Measurements from ENCODE around the gene H6PD. TPM values are rescaled to one million over a fixed set of nuclear protein-coding genes. Genes with fewer than 3 reads are reported as not detected.

Gene H6PD
- total and polyA plus RNA-seq, 4 donors, result 28.9 to 134 (median 56.8) TPM

DNA sequence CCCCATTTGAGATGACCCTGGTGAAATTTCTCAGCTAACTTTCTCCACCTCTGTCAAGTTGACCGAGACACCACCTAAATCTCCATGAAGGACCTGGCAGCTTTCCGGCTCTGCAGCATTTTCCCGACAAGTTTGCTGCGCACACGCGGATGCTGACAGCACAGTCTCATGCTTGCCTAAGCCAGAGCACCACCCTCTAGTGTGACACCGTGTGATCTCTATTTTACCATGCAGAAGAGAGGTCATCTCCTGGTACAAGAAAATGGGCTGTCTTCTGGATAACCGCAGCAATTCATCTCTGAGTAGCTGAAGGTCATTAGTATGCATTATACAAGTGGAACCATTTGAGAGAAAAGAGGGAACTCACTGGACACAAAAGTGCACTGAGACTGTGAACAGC, 38.9 kb upstream of the H6PD start:
- Histone ChIP-seq H3K4me1 (ENCODE audit: control insufficient read depth in 4 of 4, insufficient read depth in 4 of 4, low read length in 3 of 4) (peaks cover 0 to 10% (median 1%) of the 10 kb centered on the region in 4 donors), H3K36me3 (ENCODE audit: control insufficient read depth in 4 of 4, insufficient read depth in 3 of 4, low read depth in 1 of 4, low read length in 3 of 4) (no peaks in the 10 kb centered on the region), H3K4me3 (ENCODE audit: low read depth in 1 of 3, low read length in 3 of 3) (no peak overlapping the region), H3K9ac (ENCODE audit: low read depth in 1 of 2, low read length in 2 of 2) (no peak overlapping the region), H3K27ac (ENCODE audit: low read depth in 1 of 2, low read length in 2 of 2) (no peak overlapping the region), H3K27me3 (ENCODE audit: control insufficient read depth in 4 of 4, insufficient read depth in 4 of 4, low read length in 3 of 4) (peaks cover 4 to 14% (median 9%) of the 10 kb centered on the region in 4 donors), H3K9me3 (ENCODE audit: control insufficient read depth in 4 of 4, low read length in 3 of 4) (no peaks in the 10 kb centered on the region)
- TF ChIP-seq SP1 (IDR thresholded peaks at IDR 0.05), result no peak
- no peak for TF ChIP-seq JUND (IDR thresholded peaks at IDR 0.05)
- TF ChIP-seq EGR1 (IDR thresholded peaks at IDR 0.05; ENCODE audit: low read depth in 2 of 2), result no peak
- no peak for TF ChIP-seq FOXA2 (IDR thresholded peaks at IDR 0.05)
- TF ChIP-seq, protein P1, sequence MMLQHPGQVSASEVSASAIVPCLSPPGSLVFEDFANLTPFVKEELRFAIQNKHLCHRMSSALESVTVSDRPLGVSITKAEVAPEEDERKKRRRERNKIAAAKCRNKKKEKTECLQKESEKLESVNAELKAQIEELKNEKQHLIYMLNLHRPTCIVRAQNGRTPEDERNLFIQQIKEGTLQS (IDR thresholded peaks at IDR 0.05), result no peak
- TF ChIP-seq CTCF (IDR thresholded peaks at IDR 0.05; ENCODE audit: low read depth, low read length, missing input control), result no peak
- no peak for TF ChIP-seq REST (IDR thresholded peaks at IDR 0.05)
- no peak for TF ChIP-seq RAD21 (IDR thresholded peaks at IDR 0.05)
- TF ChIP-seq TAF1 (conservative IDR thresholded peaks at IDR 0.05), result no peak
- TF ChIP-seq FOXA1 (IDR thresholded peaks at IDR 0.05), result no peak
- no peak for TF ChIP-seq NR2F2 (IDR thresholded peaks at IDR 0.05)
- 87% methylated on average over 8 of the region's 8 CpGs for WGBS
- no peak for DNase-seq (ENCODE audit: low spot score)

DNA sequence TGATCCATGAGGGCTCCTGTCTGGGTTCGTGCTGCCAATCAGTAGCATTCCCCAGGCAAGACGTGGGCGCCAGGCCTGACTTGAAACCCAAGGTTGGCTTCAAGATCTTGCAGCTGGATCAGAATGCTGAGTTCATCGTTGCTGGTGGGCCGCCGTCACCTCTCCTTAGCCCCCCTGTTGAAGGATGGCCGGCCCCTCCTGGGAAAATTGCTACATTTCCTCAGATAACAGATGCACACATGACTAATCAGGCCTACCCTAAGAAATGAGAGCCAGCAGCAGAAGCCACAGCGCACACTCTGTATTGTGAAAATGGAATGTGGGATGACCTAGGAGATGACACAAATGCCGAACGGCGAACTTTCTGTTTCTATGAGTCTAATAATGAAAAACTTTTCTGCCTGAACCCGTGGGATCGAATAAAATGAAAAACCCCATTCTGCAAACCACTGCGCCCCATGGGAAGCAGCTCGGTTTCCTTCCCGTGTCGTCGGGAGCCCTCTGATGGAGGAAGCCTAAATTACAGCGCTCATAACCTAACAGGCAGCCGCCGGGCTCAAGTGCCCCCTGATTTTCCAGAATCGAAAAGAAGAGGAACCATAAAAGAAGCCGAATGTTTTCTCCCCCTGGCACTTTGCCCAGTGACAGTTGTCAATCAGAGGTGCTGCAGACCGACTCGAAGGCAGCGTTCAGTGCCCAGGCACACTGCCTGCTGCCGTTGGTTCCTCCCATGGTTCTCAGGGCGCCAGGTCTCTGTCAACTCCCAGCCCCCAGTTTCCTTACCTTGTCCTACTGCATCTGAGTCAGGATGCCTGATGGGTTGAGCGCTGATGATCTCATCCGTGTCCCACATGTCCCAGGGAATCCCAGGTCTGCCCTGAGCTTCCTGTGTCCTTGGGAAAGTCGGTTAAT, 38.2 kb upstream of the H6PD start:
- Histone ChIP-seq H3K4me3 (ENCODE audit: low read depth in 1 of 3, low read length in 3 of 3) (no peak overlapping the region), H3K36me3 (ENCODE audit: control insufficient read depth in 4 of 4, insufficient read depth in 3 of 4, low read depth in 1 of 4, low read length in 3 of 4) (no peaks in the 10 kb centered on the region), H3K27ac (ENCODE audit: low read depth in 1 of 2, low read length in 2 of 2) (no peak overlapping the region), H3K9ac (ENCODE audit: low read depth in 1 of 2, low read length in 2 of 2) (no peak overlapping the region), H3K4me1 (ENCODE audit: control insufficient read depth in 4 of 4, insufficient read depth in 4 of 4, low read length in 3 of 4) (peaks cover 0 to 10% (median 1%) of the 10 kb centered on the region in 4 donors), H3K9me3 (ENCODE audit: control insufficient read depth in 4 of 4, low read length in 3 of 4) (no peaks in the 10 kb centered on the region), H3K27me3 (ENCODE audit: control insufficient read depth in 4 of 4, insufficient read depth in 4 of 4, low read length in 3 of 4) (peaks cover 4 to 14% (median 9%) of the 10 kb centered on the region in 4 donors)
- 27% methylated on average over 31 of the region's 31 CpGs for WGBS
- no peak for TF ChIP-seq NR2F2 (IDR thresholded peaks at IDR 0.05)
- TF ChIP-seq MAX (IDR thresholded peaks at IDR 0.05), result no peak
- TF ChIP-seq JUND (IDR thresholded peaks at IDR 0.05), result no peak
- no peak for TF ChIP-seq TAF1 (conservative IDR thresholded peaks at IDR 0.05)
- no peak for TF ChIP-seq REST (IDR thresholded peaks at IDR 0.05)
- no peak for TF ChIP-seq HNF4A (conservative IDR thresholded peaks at IDR 0.05)
- no peak for TF ChIP-seq FOXA2 (IDR thresholded peaks at IDR 0.05)
- TF ChIP-seq CTCF (IDR thresholded peaks at IDR 0.05; ENCODE audit: low read depth, low read length, missing input control), result peak; percentile 83
- TF ChIP-seq RAD21 (IDR thresholded peaks at IDR 0.05), result peak; percentile 94 to 96
- TF ChIP-seq EGR1 (IDR thresholded peaks at IDR 0.05; ENCODE audit: low read depth in 2 of 2), result no peak
- DNase-seq (ENCODE audit: low spot score), result peak; percentile 58

All from liver (tissue), 9 donors.